ENCODE measurements around the gene PSMD1.

Gene PSMD1

GRCh38 chr2:231213931-231214642 lies 157.4 kb downstream of the PSMD1 start:
- TF ChIP-seq CTCF (IDR thresholded peaks at IDR 0.05): no peak
- peaks cover 51% of the 10 kb centered on the region for H3K36me3 Mint-ChIP-seq (ENCODE audit: low read depth)
- no peaks in the 10 kb centered on the region for H3K4me1 Mint-ChIP-seq
- no peak for DNase-seq
- H3K9me3 Mint-ChIP-seq: no peaks in the 10 kb centered on the region
- H3K27ac Mint-ChIP-seq: no peak overlapping the region
- no peak overlapping the region for H3K4me3 Mint-ChIP-seq
- no peaks in the 10 kb centered on the region for H3K27me3 Mint-ChIP-seq (ENCODE audit: low read depth, poor library complexity)

GRCh38 chr2:231218366-231218765 lies 161.7 kb downstream of the PSMD1 start:
- Mint-ChIP-seq H3K36me3 (ENCODE audit: low read depth) (peaks cover 74% of the 10 kb centered on the region), H3K27ac (no peak overlapping the region), H3K4me1 (no peaks in the 10 kb centered on the region), H3K9me3 (peaks cover 4% of the 10 kb centered on the region), H3K27me3 (ENCODE audit: low read depth, poor library complexity) (no peaks in the 10 kb centered on the region), H3K4me3 (no peak overlapping the region)
- no peak for TF ChIP-seq CTCF (IDR thresholded peaks at IDR 0.05)
- no peak for DNase-seq

GRCh38 chr2:231219289-231219688 lies 162.6 kb downstream of the PSMD1 start:
- no peaks in the 10 kb centered on the region for H3K4me1 Mint-ChIP-seq
- peaks cover 78% of the 10 kb centered on the region for H3K36me3 Mint-ChIP-seq (ENCODE audit: low read depth)
- peaks cover 4% of the 10 kb centered on the region for H3K9me3 Mint-ChIP-seq
- no peak for DNase-seq
- no peak for TF ChIP-seq CTCF (IDR thresholded peaks at IDR 0.05)
- H3K27me3 Mint-ChIP-seq (ENCODE audit: low read depth, poor library complexity): no peaks in the 10 kb centered on the region
- H3K4me3 Mint-ChIP-seq: no peak overlapping the region
- no peak overlapping the region for H3K27ac Mint-ChIP-seq

GRCh38 chr2:231221761-231222160 lies 165.1 kb downstream of the PSMD1 start:
- no peak for DNase-seq
- Mint-ChIP-seq H3K9me3 (peaks cover 4% of the 10 kb centered on the region), H3K36me3 (ENCODE audit: low read depth) (peaks cover 64% of the 10 kb centered on the region)

More at GRCh38 chr2:231221761-231222160, 165.1 kb downstream of the PSMD1 start:
- H3K4me1 Mint-ChIP-seq: no peaks in the 10 kb centered on the region
- H3K27me3 Mint-ChIP-seq (ENCODE audit: low read depth, poor library complexity): no peaks in the 10 kb centered on the region
- H3K27ac Mint-ChIP-seq: no peak overlapping the region
- no peak for TF ChIP-seq CTCF (IDR thresholded peaks at IDR 0.05)
- no peak overlapping the region for H3K4me3 Mint-ChIP-seq

Data from nephron progenitor cell (in vitro differentiated cells).